Activated T-helper 1 cell treated with anti-CD3 and anti-CD28 coated beads, Interleukin-12 subunit alpha, Interleukin-12 subunit beta, Interleukin-2, Interleukin-4 antibody, amounts not matched to agents 30 ng/mL and 10 ng/mL and 1 ng/mL, durations not matched to agents 14 hours and 24 hours and 36 hours (primary cell): Measurements from ENCODE around the gene JARID2. TPM values are rescaled to one million over a fixed set of nuclear protein-coding genes. Genes with fewer than 3 reads are reported as not detected.
A peak's percentile ranks its signal among the peaks of the same experiment; 100 is the strongest.

Source experiments
- DNase-seq: peaks from one replicate; pipeline ENCODE4 v3.0.0; 2021; ENCODE audit warnings: low spot score
- H3K27ac Mint-ChIP-seq: one replicate; pipeline ENCODE4 v1.8.0; 2021; ENCODE audit warnings: mild to moderate bottlenecking, mixed read lengths
- H3K27me3 Mint-ChIP-seq: one replicate; pipeline ENCODE4 v1.8.0; 2022; ENCODE audit warnings: mild to moderate bottlenecking, moderate library complexity, mixed read lengths; ENCODE audit not compliant: insufficient read depth
- H3K36me3 Mint-ChIP-seq: one replicate; pipeline ENCODE4 v1.8.0; 2021; ENCODE audit warnings: low read depth, mixed read lengths
- H3K4me1 Mint-ChIP-seq: one replicate; pipeline ENCODE4 v1.8.0; 2021; ENCODE audit warnings: low read depth, mixed read lengths
- H3K4me3 Mint-ChIP-seq: one replicate; pipeline ENCODE4 v1.8.0; 2021; ENCODE audit warnings: mild to moderate bottlenecking, moderate library complexity, mixed read lengths
- H3K9me3 Mint-ChIP-seq: one replicate; pipeline ENCODE4 v1.8.0; 2021; ENCODE audit warnings: mixed read lengths
- intact Hi-C: fragments of 100-400 bp; cut with micrococcal nuclease; formaldehyde crosslinking; loops from one replicate; pipeline ENCODE4 v1.15.1; 2024
- total RNA-seq: library from RNA; stranded (reverse); gene quantifications from 2 replicates; pipeline ENCODE4 v1.2.3, GENCODE V29; 2022

Gene JARID2
- total RNA-seq, 1 donor from 2014 or later: 60.5 TPM

- intact Hi-C loops: loop anchor here (5.0 to 10.0 kb wide), 2 partner anchors 711 to 1228 kb away; no protein-coding TSS in a partner anchor
- Mint-ChIP-seq H3K27ac (no peak overlapping the region), H3K4me1 (peaks cover 81% of the 10 kb centered on the region), H3K4me3 (no peak overlapping the region), H3K36me3 (peaks cover 6% of the 10 kb centered on the region), H3K27me3 (no peaks in the 10 kb centered on the region), H3K9me3 (no peaks in the 10 kb centered on the region)
- no peak for DNase-seq
These were observed 197.4 kb downstream of the JARID2 start for GRCh38 chr6:15443119-15443830.

DNA sequence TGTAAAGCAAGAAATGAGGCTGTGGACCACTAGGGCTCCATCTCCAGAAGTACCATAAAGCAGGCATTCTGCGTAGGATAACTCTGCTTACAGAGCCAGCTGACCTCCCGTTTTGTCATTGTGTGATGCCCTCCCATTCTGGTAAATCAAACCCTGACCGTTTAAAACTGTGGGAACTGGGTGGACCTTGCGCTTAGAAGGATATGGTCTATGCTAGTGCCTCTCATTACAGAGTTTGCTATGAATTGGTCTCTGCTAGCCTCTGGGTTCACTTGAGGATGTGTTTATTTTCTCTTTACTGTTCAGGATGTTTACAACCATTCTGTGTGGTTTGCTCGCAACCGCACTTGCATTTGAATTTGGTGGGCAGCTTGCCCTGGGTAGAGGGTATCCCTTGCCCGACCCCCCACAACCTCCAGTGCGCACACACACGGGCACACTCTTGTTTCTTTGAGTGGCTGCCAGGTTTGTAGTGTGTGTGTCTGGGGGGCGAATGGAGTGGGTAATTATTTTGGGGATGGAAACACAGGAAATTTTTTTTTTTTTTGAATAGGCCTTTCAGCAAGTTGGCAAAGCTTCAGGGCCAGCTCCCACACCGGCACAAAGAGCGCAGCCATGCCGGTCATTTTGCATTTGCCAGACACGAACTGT, 198.3 kb downstream of the JARID2 start:
- no peak overlapping the region for H3K4me3 Mint-ChIP-seq
- H3K27ac Mint-ChIP-seq: no peak overlapping the region
- intact Hi-C loops: loop anchor here (5.0 to 10.0 kb wide), 2 partner anchors 712 to 1229 kb away; no protein-coding TSS in a partner anchor
- DNase-seq: no peak
- peaks cover 75% of the 10 kb centered on the region for H3K4me1 Mint-ChIP-seq
- peaks cover 3% of the 10 kb centered on the region for H3K36me3 Mint-ChIP-seq
- no peaks in the 10 kb centered on the region for H3K9me3 Mint-ChIP-seq
- no peaks in the 10 kb centered on the region for H3K27me3 Mint-ChIP-seq

- intact Hi-C loops: loop anchor here (5.0 to 10.0 kb wide), 2 partner anchors 713 to 1230 kb away; no protein-coding TSS in a partner anchor
- peaks cover 75% of the 10 kb centered on the region for H3K4me1 Mint-ChIP-seq
- H3K9me3 Mint-ChIP-seq: no peaks in the 10 kb centered on the region
- no peaks in the 10 kb centered on the region for H3K27me3 Mint-ChIP-seq
- H3K27ac Mint-ChIP-seq: no peak overlapping the region
- no peak for DNase-seq
- peaks cover 3% of the 10 kb centered on the region for H3K36me3 Mint-ChIP-seq
- no peak overlapping the region for H3K4me3 Mint-ChIP-seq
These were observed 199.0 kb downstream of the JARID2 start for GRCh38 chr6:15444881-15445280.

- Mint-ChIP-seq H3K9me3 (no peaks in the 10 kb centered on the region), H3K36me3 (peaks cover 19% of the 10 kb centered on the region), H3K4me3 (no peak overlapping the region), H3K4me1 (peaks cover 75% of the 10 kb centered on the region), H3K27ac (peak overlapping the region; percentile 35), H3K27me3 (no peaks in the 10 kb centered on the region)
- intact Hi-C loops: loop anchor here (10.0 kb wide), 1 partner anchor 1233 kb away; no protein-coding TSS in a partner anchor
- DNase-seq: no peak
These were observed 201.8 kb downstream of the JARID2 start for GRCh38 chr6:15447546-15448267.

DNA sequence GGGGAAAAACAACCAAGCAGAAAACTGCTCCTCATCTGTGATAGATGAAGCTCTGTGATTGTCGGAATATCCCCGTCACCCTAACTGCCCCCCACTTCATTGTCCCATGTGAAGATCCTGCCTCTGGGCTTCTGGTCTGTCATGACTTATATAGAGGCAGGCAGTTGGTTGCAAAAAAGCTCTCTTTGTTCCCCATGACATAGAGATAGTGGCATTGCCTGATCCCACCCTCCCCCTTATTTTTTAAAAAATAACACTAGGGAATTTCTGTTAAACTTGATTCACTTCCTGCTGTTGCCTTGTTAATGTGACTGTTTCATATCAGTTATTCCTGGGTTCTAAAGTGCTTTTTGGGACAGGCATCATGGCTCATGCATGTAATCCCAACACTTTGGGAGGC, 203.1 kb downstream of the JARID2 start:
- intact Hi-C loops: loop anchor here (10.0 kb wide), 1 partner anchor 1234 kb away; no protein-coding TSS in a partner anchor
- no peak for DNase-seq
- peaks cover 68% of the 10 kb centered on the region for H3K4me1 Mint-ChIP-seq
- no peak overlapping the region for H3K27ac Mint-ChIP-seq
- no peaks in the 10 kb centered on the region for H3K27me3 Mint-ChIP-seq
- no peak overlapping the region for H3K4me3 Mint-ChIP-seq
- peaks cover 26% of the 10 kb centered on the region for H3K36me3 Mint-ChIP-seq
- H3K9me3 Mint-ChIP-seq: no peaks in the 10 kb centered on the region

DNA sequence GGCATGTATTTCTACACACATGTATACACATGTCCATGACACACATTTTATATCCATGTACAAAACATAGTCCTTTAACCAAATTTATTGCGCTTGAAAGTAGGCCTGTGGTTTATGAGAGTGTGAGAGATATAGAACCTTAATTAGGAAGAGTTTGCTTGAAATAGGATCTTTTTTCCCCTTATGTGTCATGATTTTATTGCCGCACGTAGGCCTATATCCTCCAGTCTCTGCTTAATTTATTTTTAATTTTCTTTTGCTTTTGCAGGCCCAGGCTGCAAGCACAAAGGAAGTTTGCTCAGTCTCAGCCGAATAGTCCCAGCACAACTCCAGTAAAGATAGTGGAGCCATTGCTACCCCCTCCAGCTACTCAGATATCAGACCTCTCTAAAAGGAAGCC, 205.9 kb downstream of the JARID2 start:
- Mint-ChIP-seq H3K4me3 (no peak overlapping the region), H3K36me3 (peaks cover 36% of the 10 kb centered on the region), H3K9me3 (no peaks in the 10 kb centered on the region), H3K4me1 (peaks cover 54% of the 10 kb centered on the region), H3K27me3 (no peaks in the 10 kb centered on the region), H3K27ac (peak overlapping the region; percentile 50)
- no peak for DNase-seq
- intact Hi-C loops: no loop called here

- no peak for DNase-seq
- H3K4me3 Mint-ChIP-seq: no peak overlapping the region
- peak overlapping the region; percentile 33 for H3K27ac Mint-ChIP-seq
- no peaks in the 10 kb centered on the region for H3K27me3 Mint-ChIP-seq
- H3K36me3 Mint-ChIP-seq: peaks cover 41% of the 10 kb centered on the region
- H3K4me1 Mint-ChIP-seq: peaks cover 54% of the 10 kb centered on the region
- no peaks in the 10 kb centered on the region for H3K9me3 Mint-ChIP-seq
- intact Hi-C loops: no loop called here
These were observed 206.5 kb downstream of the JARID2 start for GRCh38 chr6:15452182-15452941.

DNA sequence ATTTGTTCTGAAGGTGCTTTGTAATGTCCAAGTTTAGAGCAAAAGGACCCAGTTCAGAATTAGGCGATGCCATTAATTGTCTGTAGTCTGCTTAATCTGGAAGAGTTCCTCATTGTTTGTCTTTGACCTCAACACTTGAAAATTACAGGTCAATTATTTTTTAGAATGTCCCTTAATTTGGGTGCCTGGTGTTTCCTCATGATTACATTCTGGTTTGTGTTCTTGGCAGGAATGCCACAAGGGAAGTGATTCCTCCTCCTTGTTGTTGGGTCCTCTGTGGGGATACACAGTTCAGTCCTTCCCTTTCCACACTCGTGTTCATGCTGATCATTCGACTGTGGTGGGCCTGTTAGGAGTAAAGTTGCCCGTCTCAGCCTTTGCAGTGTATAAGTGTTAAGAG, 207.3 kb downstream of the JARID2 start:
- DNase-seq: no peak
- no peak overlapping the region for H3K27ac Mint-ChIP-seq
- H3K36me3 Mint-ChIP-seq: peaks cover 41% of the 10 kb centered on the region
- no peaks in the 10 kb centered on the region for H3K9me3 Mint-ChIP-seq
- H3K4me3 Mint-ChIP-seq: no peak overlapping the region
- intact Hi-C loops: no loop called here
- no peaks in the 10 kb centered on the region for H3K27me3 Mint-ChIP-seq
- H3K4me1 Mint-ChIP-seq: peaks cover 49% of the 10 kb centered on the region

DNA sequence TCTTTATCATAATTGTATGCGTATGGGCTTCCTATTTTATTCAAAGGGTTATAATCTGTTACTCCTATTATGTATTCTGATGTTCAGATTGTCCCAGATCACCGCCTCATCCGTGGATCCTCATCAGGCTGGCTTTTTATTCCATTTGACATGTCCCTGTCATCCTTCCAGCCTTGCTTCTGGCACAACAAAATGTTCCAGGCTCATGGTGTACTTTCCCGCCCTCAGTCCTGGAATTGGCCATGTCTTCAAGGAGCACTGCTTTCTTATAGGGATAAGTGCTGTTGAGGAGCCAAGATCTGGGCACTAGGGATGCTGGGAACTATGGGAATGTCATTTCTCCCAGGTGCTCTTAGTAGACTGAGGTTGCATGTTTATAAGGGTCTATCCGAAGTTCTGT, 207.8 kb downstream of the JARID2 start:
- DNase-seq: no peak
- Mint-ChIP-seq H3K36me3 (peaks cover 44% of the 10 kb centered on the region), H3K4me3 (no peak overlapping the region), H3K9me3 (no peaks in the 10 kb centered on the region), H3K4me1 (peaks cover 47% of the 10 kb centered on the region), H3K27me3 (no peaks in the 10 kb centered on the region), H3K27ac (no peak overlapping the region)
- intact Hi-C loops: no loop called here

DNA sequence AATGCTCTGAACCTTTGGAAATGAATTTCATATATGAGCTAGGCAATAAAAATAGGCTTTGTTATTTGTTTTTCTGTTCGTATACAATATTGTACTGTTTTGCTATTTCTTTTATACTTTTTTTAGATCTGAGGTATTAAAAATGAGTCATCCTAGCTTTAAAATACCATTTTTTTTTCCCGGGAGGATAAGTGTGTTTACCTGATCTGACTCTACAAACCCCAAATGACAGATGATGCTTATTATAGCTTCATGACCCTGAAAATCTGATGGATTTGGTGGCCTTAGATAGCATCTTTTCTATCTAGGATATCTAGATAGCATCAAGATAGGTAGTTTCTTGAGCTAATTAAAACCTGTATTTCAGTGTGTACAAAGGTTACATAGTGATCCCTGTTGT, 210.6 kb downstream of the JARID2 start:
- no peak overlapping the region for H3K4me3 Mint-ChIP-seq
- no peaks in the 10 kb centered on the region for H3K9me3 Mint-ChIP-seq
- H3K4me1 Mint-ChIP-seq: peaks cover 47% of the 10 kb centered on the region
- H3K36me3 Mint-ChIP-seq: peaks cover 42% of the 10 kb centered on the region
- DNase-seq: no peak
- no peak overlapping the region for H3K27ac Mint-ChIP-seq
- H3K27me3 Mint-ChIP-seq: no peaks in the 10 kb centered on the region
- intact Hi-C loops: no loop called here

DNA sequence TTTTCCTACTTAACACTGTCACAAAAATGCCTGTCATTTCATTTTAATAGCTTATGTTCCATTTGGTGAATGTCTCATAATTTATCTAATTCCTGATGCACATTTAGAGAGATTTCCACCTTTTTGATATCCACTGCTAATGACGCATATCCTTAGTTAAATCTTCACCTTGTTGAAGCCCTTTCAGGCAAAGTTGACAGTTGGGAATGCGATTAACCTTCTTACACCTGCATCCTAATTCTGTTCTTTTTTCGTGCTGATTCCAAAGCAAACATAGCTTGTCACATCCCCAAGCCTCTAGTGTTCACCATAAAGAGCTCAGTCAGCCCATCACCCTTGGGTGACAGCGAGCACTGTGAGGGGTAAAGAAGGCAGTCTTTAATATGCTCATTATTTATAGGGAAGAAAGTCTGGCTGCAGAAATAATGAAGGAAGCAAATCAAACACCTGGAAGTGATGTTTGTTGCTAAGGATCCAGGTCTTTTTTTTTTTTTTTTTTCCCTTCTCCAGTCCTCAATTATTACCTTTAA, 211.3 kb downstream of the JARID2 start:
- intact Hi-C loops: no loop called here
- Mint-ChIP-seq H3K4me1 (peaks cover 46% of the 10 kb centered on the region), H3K27ac (no peak overlapping the region), H3K36me3 (peaks cover 41% of the 10 kb centered on the region), H3K9me3 (no peaks in the 10 kb centered on the region), H3K27me3 (no peaks in the 10 kb centered on the region), H3K4me3 (no peak overlapping the region)
- DNase-seq: no peak

- no peak for DNase-seq
- Mint-ChIP-seq H3K36me3 (peaks cover 35% of the 10 kb centered on the region), H3K9me3 (no peaks in the 10 kb centered on the region), H3K27ac (peak overlapping the region; percentile 11), H3K27me3 (no peaks in the 10 kb centered on the region), H3K4me3 (no peak overlapping the region), H3K4me1 (peaks cover 48% of the 10 kb centered on the region)
- intact Hi-C loops: no loop called here
These were observed 212.2 kb downstream of the JARID2 start for GRCh38 chr6:15458021-15458459.
